GM12878 (cell line): Measurements from ENCODE around the gene ARMC6. TPM values are rescaled to one million over a fixed set of nuclear protein-coding genes. Genes with fewer than 3 reads are reported as not detected.

Source experiments
- ATAC-seq: fragments of 200-7000 bp; cut with Tn5 transposase; 3 replicates; pipeline ENCODE4 v1.9.1; 2020; ENCODE audit warnings: mild to moderate bottlenecking, moderate library complexity
- BruUV-seq: library from RNA; stranded (reverse); fragments of 400-500 nt; replicated peaks from 2 replicates; lab custom pipeline; 2021; lab: Mats Ljungman, UMichigan
- CTCF ChIA-PET: fragments of 300-600 bp; sonication (Branson Sonifier 250); formaldehyde crosslinking; extraction: SDS; loops from one replicate; lab custom pipeline; 2021; ENCODE audit warnings: inconsistent platforms; lab: Yijun Ruan, JAX
- POLR2A ChIA-PET: fragments of 350-600 bp; formaldehyde crosslinking; extraction: SDS; loops from one replicate; lab custom pipeline; 2021; ENCODE audit warnings: inconsistent platforms; lab: Charles Lee
- RAD21 ChIA-PET: fragments of 300-600 bp; sonication (Branson Sonifier 250); formaldehyde crosslinking; loops from one replicate; lab custom pipeline; 2023; ENCODE audit warnings: antibody characterized with exemption; ENCODE audit not compliant: unreplicated experiment; lab: Charles Lee
- SMC1A ChIA-PET: fragments of 300-600 bp; sonication (Branson Sonifier 250); formaldehyde crosslinking; loops from one replicate; lab custom pipeline; 2023; ENCODE audit not compliant: unreplicated experiment, uncharacterized antibody; lab: Charles Lee
- DNase-seq: peaks from one replicate; pipeline ENCODE4 v3.0.0-alpha.2; 2011; ENCODE audit warnings: low read depth, low spot score
- FAIRE-seq: peaks from 3 replicates; lab custom pipeline; 2011; peaks lifted over from hg19 to GRCh38; lab: Jason Lieb, UNC
- H2AFZ ChIP-seq: 2 replicates; pipeline ENCODE4 v1.6.0; 2011; ENCODE audit warnings: low read depth, low read length, control low read depth; ENCODE audit not compliant: control insufficient read depth
- H3K27ac ChIP-seq: 2 replicates; pipeline ENCODE4 v1.5.1; 2011; ENCODE audit warnings: control low read depth; ENCODE audit not compliant: control insufficient read depth, insufficient read depth
- H3K27me3 ChIP-seq, 2 experiments: replicated peaks in 1 of 2; 2 replicates each; pipeline versions ENCODE4 v1.6.0 to v1.6.1; 2011; ENCODE audit warnings: low read length in 1 of 2; ENCODE audit not compliant: control insufficient read depth in 2 of 2, insufficient read depth in 2 of 2
- H3K36me3 ChIP-seq, 2 experiments: 2 replicates each; pipeline ENCODE4 v1.5.1; 2011; ENCODE audit warnings: low read length in 1 of 2; ENCODE audit not compliant: control insufficient read depth in 2 of 2, insufficient read depth in 2 of 2
- H3K4me1 ChIP-seq: 2 replicates; pipeline ENCODE4 v1.6.1; 2011; ENCODE audit warnings: mild to moderate bottlenecking, low read length, moderate library complexity, mixed read lengths; ENCODE audit not compliant: control insufficient read depth, insufficient read depth
- H3K4me2 ChIP-seq: 2 replicates; pipeline ENCODE4 v1.6.0; 2011; ENCODE audit warnings: control low read depth; ENCODE audit not compliant: control insufficient read depth, insufficient read depth
- H3K4me3 ChIP-seq: fragments of 200-600 bp; sonication (generic); 2 replicates; pipeline ENCODE4 v1.5.1; 2016
- H3K79me2 ChIP-seq: 2 replicates; pipeline ENCODE4 v1.6.0; 2011; ENCODE audit warnings: low read length; ENCODE audit not compliant: control insufficient read depth, insufficient read depth
- H3K9ac ChIP-seq: 2 replicates; pipeline ENCODE4 v1.8.0; 2011; ENCODE audit warnings: low read length, control low read depth, mixed read lengths; ENCODE audit not compliant: control insufficient read depth, insufficient read depth
- H3K9me3 ChIP-seq: replicated peaks from 3 replicates; pipeline ENCODE4 v1.5.1; 2011; ENCODE audit warnings: mild to moderate bottlenecking, low read length; ENCODE audit not compliant: control insufficient read depth, insufficient read depth
- H4K20me1 ChIP-seq: 2 replicates; pipeline ENCODE4 v1.6.0; 2011; ENCODE audit not compliant: control insufficient read depth, insufficient read depth
- CHD1 ChIP-seq: IDR thresholded peaks from 2 replicates; pipeline ENCODE4 v1.6.1; 2012; ENCODE audit warnings: low read depth, low read length, improper control_type of control experiment
- NFIC ChIP-seq: IDR thresholded peaks from 2 replicates; pipeline ENCODE4 v1.6.1; 2012; ENCODE audit warnings: low read depth, mild to moderate bottlenecking, inconsistent platforms, low read length, moderate library complexity
- RB1 ChIP-seq: fragments of 450-650 bp; formaldehyde crosslinking; IDR thresholded peaks from 2 replicates; pipeline ENCODE4 v1.6.1; 2017; ENCODE audit warnings: mild to moderate bottlenecking, borderline replicate concordance
- RCOR1 ChIP-seq: conservative IDR thresholded peaks from 2 replicates; pipeline ENCODE4 v1.6.1; 2012; ENCODE audit warnings: low read depth, low read length, improper control_type of control experiment
- TCF7 ChIP-seq: IDR thresholded peaks from 2 replicates; pipeline ENCODE4 v1.6.1; 2014; ENCODE audit warnings: antibody characterized with exemption, borderline replicate concordance
- ZNF217 ChIP-seq: fragments of 450-650 bp; IDR thresholded peaks from 2 replicates; pipeline ENCODE4 v1.6.1; 2017; ENCODE audit warnings: antibody characterized with exemption, mild to moderate bottlenecking
- ZNF687 ChIP-seq: fragments of 450-650 bp; IDR thresholded peaks from 2 replicates; pipeline ENCODE4 v1.6.1; 2017; ENCODE audit warnings: mild to moderate bottlenecking, moderate library complexity
- WGBS: methylation state at CpG from one replicate; pipeline ENCODE4 v1.1.6; 2016; ENCODE audit warnings: low lambda C conversion rate; ENCODE audit not compliant: insufficient replicate concordance, insufficient coverage; ENCODE audit errors: missing lambda C conversion rate; 5-methylcytosine and 5-hydroxymethylcytosine counted together
- in situ Hi-C: fragments of 300-500 bp; cut with MboI; formaldehyde crosslinking; loops from 9 replicates; pipeline ENCODE4 v1.14.3; 2018; ENCODE audit warnings: mixed read lengths
- intact Hi-C: fragments of 100-400 bp; cut with micrococcal nuclease; formaldehyde crosslinking; loops from one replicate; pipeline ENCODE4 v1.14.2; 2022; ENCODE audit not compliant: unreplicated experiment
- polyA plus RNA-seq, 11 experiments: library from polyadenylated mRNA; depleted of rRNA in 4 of 11; unstranded in 6 of 11; stranded (reverse) in 5 of 11; fragments of >200 nt; fragmentation: Nextera tagmentation in 4 of 11; fragmentation: Illumina TruSeq in 1 of 11; extraction: Ambion mirVana in 4 of 11; extraction: Trizol in 1 of 11; gene quantifications; 1 replicate in 1 of 11; 2 replicates in 10 of 11; pipeline versions ENCODE4 v1.2.1 to v1.2.3, GENCODE V29; 2011 to 2016; ENCODE audit warnings: inconsistent platforms in 2 of 11, missing spikeins in 2 of 11, low read depth in 1 of 11
- total RNA-seq, 4 experiments: library from RNA; depleted of rRNA in 3 of 4; stranded (reverse); fragments of >200 nt in 3 of 4; fragmentation: Illumina TruSeq in 1 of 4; extraction: Trizol in 1 of 4; gene quantifications; 2 replicates each; pipeline versions ENCODE4 v1.2.1 to v1.2.3, GENCODE V29; 2013 to 2021
- TF ChIP-seq, protein P1 (sequence below): IDR thresholded peaks from 2 replicates; pipeline ENCODE4 v1.6.1; 2012; ENCODE audit warnings: low read depth, low read length, improper control_type of control experiment

The ARMC6 gene
- total and polyA plus RNA-seq, 10 of the 15 experiments (the other 5 are each of a cell fraction or from before 2014, with no cell fraction given), result 1.1 to 64.4 (median 41.6) TPM

DNA sequence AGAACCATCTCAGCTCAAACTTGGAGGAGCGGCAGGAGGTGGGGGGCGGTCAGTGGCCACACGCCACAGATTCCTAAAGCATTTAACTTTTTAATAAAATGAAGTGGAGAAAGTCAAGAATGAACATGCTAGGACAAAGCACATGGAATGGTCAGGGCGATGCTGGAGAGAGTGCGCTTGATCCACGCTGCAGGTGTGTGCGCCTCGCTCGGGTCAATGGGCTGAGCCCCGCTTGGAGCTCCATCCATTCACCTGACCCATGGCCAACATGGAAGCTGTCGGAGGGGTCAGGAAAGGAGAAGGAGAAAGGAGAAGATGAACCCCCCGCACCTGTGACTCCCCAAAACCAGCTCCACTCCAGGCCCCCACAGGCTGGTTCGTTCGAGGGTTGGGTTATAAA lies 41.9 kb upstream of the ARMC6 start:
- FAIRE-seq (no peak), DNase-seq (no peak), ATAC-seq (no peak)
- no peak overlapping the region for H3K27ac ChIP-seq
- H3K79me2 ChIP-seq, result no peaks in the 10 kb centered on the region
- RAD21 ChIA-PET, result no interaction called here
- POLR2A ChIA-PET, result interaction anchor here (0.5 kb wide), 1 partner anchor 78 kb away, joined by 3 read pairs; no protein-coding TSS in a partner anchor
- H3K4me1 ChIP-seq, result no peaks in the 10 kb centered on the region
- CTCF ChIA-PET, result interaction anchor here (0.6 to 1.4 kb wide), 2 partner anchors 72 to 131 kb away, joined by 3 read pairs; partner anchors contain the start of genes COPE and DDX49
- H3K4me3 ChIP-seq, result no peak overlapping the region
- H3K36me3 ChIP-seq, result peaks cover 19 to 23% of the 10 kb centered on the region in 2 experiments
- intact Hi-C loops (no loop called here), in situ Hi-C loops (no loop called here)
- no peaks in the 10 kb centered on the region for H4K20me1 ChIP-seq
- no peaks in the 10 kb centered on the region for H3K27me3 ChIP-seq
- SMC1A ChIA-PET, result no interaction called here
- WGBS, result 93% methylated on average over 14 of the region's 14 CpGs
- no peak overlapping the region for H2AFZ ChIP-seq
- no peak for TF ChIP-seq ZNF217
- TF ChIP-seq RCOR1, result no peak
- TF ChIP-seq NFIC, result no peak
- H3K9me3 ChIP-seq, result no peaks in the 10 kb centered on the region
- no TSS peak for BruUV-seq
- H3K9ac ChIP-seq, result no peak overlapping the region
- H3K4me2 ChIP-seq, result no peak overlapping the region

DNA sequence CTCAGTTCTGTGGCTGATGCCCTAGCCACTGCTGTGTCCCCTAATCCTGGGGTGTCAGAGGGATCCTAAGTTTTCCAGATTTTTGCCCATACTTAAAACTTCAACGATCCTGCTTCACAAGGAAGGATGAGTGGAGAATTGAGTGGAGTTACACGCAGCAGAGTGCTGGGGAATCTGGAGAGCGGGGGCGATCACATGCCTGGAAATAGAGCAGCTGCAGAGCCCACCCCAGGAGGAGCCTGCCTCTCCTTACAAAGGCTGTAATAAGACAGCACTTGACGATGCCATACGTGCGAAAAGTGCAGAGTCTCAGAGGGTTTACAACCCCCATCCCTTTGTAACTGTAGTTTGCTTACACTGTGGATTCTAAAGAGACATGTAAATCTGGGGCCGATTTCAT lies 40.7 kb upstream of the ARMC6 start:
- no peak for DNase-seq
- SMC1A ChIA-PET, result no interaction called here
- no peaks in the 10 kb centered on the region for H3K9me3 ChIP-seq
- H4K20me1 ChIP-seq, result no peaks in the 10 kb centered on the region
- POLR2A ChIA-PET, result interaction anchor here (0.6 kb wide), 1 partner anchor 40 kb away, joined by 3 read pairs; no protein-coding TSS in a partner anchor
- no peaks in the 10 kb centered on the region for H3K4me1 ChIP-seq
- no peak for FAIRE-seq
- intact Hi-C loops, result no loop called here
- H3K79me2 ChIP-seq, result no peaks in the 10 kb centered on the region
- no peak overlapping the region for H3K27ac ChIP-seq
- 83% methylated on average over 8 of the region's 8 CpGs for WGBS
- in situ Hi-C loops, result no loop called here
- no peak overlapping the region for H3K9ac ChIP-seq
- no peak overlapping the region for H3K4me3 ChIP-seq
- no peak overlapping the region for H2AFZ ChIP-seq
- CTCF ChIA-PET, result no interaction called here
- H3K4me2 ChIP-seq, result no peak overlapping the region
- RAD21 ChIA-PET, result no interaction called here
- H3K36me3 ChIP-seq, result peaks cover 19 to 29% of the 10 kb centered on the region in 2 experiments
- H3K27me3 ChIP-seq, result no peaks in the 10 kb centered on the region
- ATAC-seq, result no peak
- BruUV-seq, result TSS peak; percentile 61
- TF ChIP-seq RB1, result no peak
- no peak for TF ChIP-seq RCOR1
- TF ChIP-seq CHD1, result no peak
- TF ChIP-seq TCF7, result no peak
- no peak for TF ChIP-seq ZNF687
- TF ChIP-seq, protein P1, sequence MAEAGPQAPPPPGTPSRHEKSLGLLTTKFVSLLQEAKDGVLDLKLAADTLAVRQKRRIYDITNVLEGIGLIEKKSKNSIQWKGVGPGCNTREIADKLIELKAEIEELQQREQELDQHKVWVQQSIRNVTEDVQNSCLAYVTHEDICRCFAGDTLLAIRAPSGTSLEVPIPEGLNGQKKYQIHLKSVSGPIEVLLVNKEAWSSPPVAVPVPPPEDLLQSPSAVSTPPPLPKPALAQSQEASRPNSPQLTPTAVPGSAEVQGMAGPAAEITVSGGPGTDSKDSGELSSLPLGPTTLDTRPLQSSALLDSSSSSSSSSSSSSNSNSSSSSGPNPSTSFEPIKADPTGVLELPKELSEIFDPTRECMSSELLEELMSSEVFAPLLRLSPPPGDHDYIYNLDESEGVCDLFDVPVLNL, result no peak
